HUES6 (cell line): ENCODE results near the gene PNLIPRP2.

Experiments
- H3K27ac ChIP-seq: 2 replicates; pipeline ENCODE4 v1.7.0; 2013; ENCODE audit warnings: low read depth, mild to moderate bottlenecking, low read length, inconsistent platforms
- H3K27me3 ChIP-seq: 2 replicates; pipeline ENCODE4 v1.6.1; 2013; ENCODE audit warnings: low read length; ENCODE audit not compliant: control insufficient read depth, insufficient read depth
- H3K36me3 ChIP-seq: 2 replicates; pipeline ENCODE4 v1.6.1; 2013; ENCODE audit warnings: low read length; ENCODE audit not compliant: control insufficient read depth, insufficient read depth
- H3K4me1 ChIP-seq: 2 replicates; pipeline ENCODE4 v1.6.1; 2013; ENCODE audit warnings: low read length; ENCODE audit not compliant: control insufficient read depth, insufficient read depth
- H3K4me3 ChIP-seq: 2 replicates; pipeline ENCODE4 v1.5.1; 2013; ENCODE audit warnings: low read depth, low read length
- H3K9ac ChIP-seq: one replicate; pipeline ENCODE4 v1.6.1; 2013; ENCODE audit warnings: mild to moderate bottlenecking, low read length
- H3K9me3 ChIP-seq: 2 replicates; pipeline ENCODE4 v1.6.1; 2013; ENCODE audit warnings: low read depth, low read length; ENCODE audit not compliant: control insufficient read depth, insufficient read depth

PNLIPRP2 gene

DNA sequence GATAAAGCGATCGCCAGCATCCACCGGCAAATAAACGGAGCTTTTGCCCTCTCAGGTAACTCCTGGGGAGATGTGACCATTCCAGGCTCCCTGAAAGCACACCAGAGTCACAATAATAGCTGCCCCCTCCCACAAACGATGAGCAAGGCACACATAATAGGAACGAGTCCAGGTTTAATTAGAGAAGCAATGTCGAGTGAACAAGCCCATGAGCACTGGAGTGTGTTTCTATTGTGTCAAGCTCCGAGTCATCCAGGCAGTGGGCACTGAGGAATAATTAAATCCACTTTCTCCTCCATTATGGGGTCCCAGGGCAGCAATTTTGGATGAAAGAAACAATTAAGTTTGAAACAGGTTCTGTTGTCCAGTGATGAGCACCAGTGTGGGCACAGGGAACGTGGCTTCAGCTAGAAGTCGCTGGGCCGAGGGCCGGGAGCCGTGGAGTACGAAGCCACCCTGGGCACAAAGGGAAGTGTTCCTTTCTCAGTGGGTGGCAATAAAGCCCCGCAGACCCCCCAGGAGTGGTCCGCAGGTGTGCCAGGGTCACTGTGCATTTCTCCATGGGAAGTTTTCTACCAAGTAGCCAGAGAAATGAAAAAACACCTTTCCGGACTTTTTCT is 12.0 kb downstream of the PNLIPRP2 start:
- no peak overlapping the region for H3K4me3 ChIP-seq
- no peak overlapping the region for H3K9ac ChIP-seq
- no peaks in the 10 kb centered on the region for H3K36me3 ChIP-seq
- H3K27me3 ChIP-seq, result peaks cover 4% of the 10 kb centered on the region; the same call in 1 of the 2 replicates
- no peaks in the 10 kb centered on the region; the same call in 1 of the 2 replicates for H3K4me1 ChIP-seq
- no peak overlapping the region for H3K27ac ChIP-seq
- H3K9me3 ChIP-seq, result no peaks in the 10 kb centered on the region

DNA sequence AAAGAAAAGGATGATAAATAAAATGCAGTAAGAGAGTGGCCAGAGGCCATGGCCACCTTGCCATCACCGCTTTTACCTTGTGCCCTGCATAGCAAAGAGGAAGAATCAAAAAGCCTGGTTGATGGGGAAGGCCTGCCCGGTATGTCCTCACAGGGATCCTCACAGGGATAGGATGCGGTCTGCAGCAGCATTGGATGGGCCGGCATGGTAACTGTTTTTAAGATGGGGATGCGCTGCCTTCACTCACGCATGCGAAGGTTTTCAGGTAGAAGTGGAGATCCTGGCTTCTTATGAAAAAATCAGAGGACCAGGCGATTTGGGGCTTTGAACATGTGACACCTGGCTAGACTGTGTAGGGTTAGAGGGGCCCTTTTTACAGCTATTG is 12.5 kb downstream of the PNLIPRP2 start:
- Histone ChIP-seq H3K9ac (no peak overlapping the region), H3K4me1 (no peaks in the 10 kb centered on the region; the same call in 1 of the 2 replicates), H3K27me3 (no peaks in the 10 kb centered on the region), H3K9me3 (no peaks in the 10 kb centered on the region), H3K36me3 (no peaks in the 10 kb centered on the region), H3K27ac (no peak overlapping the region), H3K4me3 (no peak overlapping the region)

DNA sequence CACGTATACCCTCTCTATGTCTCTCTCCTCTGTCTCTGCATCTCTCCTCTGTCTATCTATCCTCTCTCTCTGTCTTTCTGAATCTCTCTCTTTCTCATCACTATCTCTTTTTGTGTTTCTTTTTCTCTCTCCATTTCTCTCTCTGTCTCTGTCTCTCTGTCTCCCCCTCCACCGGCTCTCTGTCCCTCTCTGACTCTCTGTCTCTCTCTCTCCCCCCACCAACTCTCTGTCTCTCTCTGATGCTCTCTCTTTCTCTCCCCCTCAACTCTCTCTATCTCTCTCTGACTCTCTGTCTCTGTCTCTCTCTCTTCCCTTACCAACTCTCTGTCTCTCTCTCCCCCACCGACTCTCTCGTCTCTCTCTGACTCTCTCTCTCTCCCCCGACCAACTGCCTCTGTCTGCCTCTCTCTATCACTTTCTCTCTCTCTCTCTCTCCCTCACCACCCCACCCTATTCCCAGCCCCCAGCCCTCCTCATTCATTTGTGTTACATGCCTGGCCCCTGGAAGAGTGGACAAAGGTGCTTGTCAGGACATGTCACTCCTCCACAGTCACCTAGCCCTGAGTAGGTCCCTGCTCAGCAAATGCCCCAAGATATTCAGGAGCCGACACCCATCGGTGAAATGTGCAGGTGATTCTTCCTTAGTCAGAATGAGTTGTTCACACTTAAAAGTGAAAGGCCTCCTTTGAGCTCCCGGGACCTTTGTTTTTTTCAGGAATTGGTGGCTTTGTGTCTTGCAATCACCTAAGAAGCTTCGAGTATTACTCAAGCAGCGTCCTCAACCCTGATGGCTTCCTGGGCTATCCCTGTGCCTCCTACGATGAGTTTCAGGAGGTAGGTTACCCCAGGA is 13.6 kb downstream of the PNLIPRP2 start:
- Histone ChIP-seq H3K36me3 (no peaks in the 10 kb centered on the region), H3K9ac (no peak overlapping the region), H3K9me3 (no peaks in the 10 kb centered on the region), H3K27ac (no peak overlapping the region), H3K27me3 (no peaks in the 10 kb centered on the region), H3K4me1 (no peaks in the 10 kb centered on the region; the same call in 1 of the 2 replicates), H3K4me3 (no peak overlapping the region)

DNA sequence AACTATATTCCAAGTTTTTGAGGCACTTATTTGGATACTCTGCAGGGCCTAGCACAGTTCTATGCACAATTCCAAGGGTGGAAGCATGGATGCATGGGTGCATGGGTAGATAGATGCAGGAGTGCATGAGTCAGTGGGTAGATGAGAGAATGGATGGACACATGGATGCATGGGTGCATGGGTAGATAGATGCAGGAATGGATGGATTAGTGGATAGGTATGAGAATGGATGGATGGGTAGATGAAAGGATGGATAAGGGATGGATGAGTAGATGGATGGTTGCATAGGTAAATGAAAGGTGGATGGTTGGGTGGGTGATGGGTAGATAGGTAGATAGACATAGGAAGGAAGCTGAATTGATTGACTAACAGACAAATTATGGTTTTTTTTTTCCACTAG is 15.6 kb downstream of the PNLIPRP2 start:
- Histone ChIP-seq H3K36me3 (no peaks in the 10 kb centered on the region), H3K9ac (no peak overlapping the region), H3K27me3 (no peaks in the 10 kb centered on the region), H3K9me3 (no peaks in the 10 kb centered on the region), H3K4me1 (no peaks in the 10 kb centered on the region), H3K27ac (no peak overlapping the region), H3K4me3 (no peak overlapping the region)

DNA sequence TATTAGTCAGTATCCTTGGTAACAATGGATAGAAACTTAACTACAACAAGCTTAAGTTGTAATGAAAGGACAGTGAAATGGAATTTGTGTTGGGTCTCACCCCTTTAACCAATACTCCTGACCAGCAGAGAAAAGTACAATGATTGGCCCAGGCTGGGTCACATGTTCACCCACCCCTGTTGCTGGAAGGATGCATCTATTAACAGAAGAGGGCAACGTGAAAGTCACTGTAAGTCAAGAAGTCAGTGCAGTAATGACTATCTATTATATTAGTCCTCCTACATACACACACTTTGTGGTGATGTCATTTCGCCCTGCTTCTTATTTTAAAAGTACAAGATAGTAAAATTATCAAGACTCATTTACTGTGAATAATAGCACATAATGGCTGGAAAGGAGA is 16.2 kb downstream of the PNLIPRP2 start:
- Histone ChIP-seq H3K9me3 (no peaks in the 10 kb centered on the region), H3K4me3 (no peak overlapping the region), H3K27me3 (no peaks in the 10 kb centered on the region), H3K27ac (no peak overlapping the region), H3K4me1 (no peaks in the 10 kb centered on the region), H3K9ac (no peak overlapping the region), H3K36me3 (no peaks in the 10 kb centered on the region)

DNA sequence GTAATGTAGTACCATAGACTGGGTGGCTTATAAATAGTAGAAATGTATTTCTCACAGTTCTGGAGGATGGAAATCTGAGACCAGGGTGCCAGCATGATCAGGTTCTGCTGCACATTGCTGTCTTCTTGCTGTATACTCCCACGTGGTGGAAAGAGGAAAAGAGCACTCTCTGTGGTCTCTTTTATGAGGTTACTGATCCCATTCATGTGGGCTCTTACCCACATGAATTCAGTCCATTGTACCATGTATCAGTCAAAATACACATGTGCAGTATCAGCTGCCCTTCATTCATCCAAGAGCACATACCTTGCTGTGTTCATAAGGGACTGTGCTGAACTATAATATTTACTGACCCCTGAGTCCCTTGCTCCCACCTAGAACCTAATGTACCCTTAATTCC is 17.1 kb downstream of the PNLIPRP2 start:
- no peaks in the 10 kb centered on the region for H3K36me3 ChIP-seq

DNA sequence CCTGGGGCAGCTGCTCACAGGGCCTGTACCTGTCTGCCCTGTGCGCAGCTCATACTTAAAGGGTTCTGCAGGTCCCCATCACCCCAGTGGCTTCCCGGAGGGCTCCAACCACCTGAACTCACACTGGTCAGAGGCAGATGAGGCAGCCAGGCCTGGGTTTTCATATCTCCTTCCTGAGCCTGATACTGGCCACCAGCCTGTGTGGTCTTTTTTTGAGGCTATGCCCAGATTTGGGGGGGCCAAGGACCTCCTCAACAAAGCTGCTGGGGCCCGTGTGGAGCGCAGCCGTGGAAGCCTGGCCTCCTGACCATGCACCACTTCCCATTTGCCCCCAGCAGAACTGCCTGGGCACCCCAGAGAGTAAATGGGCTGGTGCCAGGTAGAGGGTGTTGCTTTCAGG is 25.7 kb downstream of the PNLIPRP2 start:
- Histone ChIP-seq H3K4me3 (no peak overlapping the region), H3K36me3 (no peaks in the 10 kb centered on the region), H3K4me1 (no peaks in the 10 kb centered on the region), H3K27ac (no peak overlapping the region), H3K9ac (no peak overlapping the region), H3K27me3 (no peaks in the 10 kb centered on the region), H3K9me3 (no peaks in the 10 kb centered on the region)

More for the DNA sequence above, 17.1 kb downstream of the PNLIPRP2 start:
- no peak overlapping the region for H3K27ac ChIP-seq
- H3K4me3 ChIP-seq, result no peak overlapping the region
- no peaks in the 10 kb centered on the region for H3K9me3 ChIP-seq
- no peak overlapping the region for H3K9ac ChIP-seq
- no peaks in the 10 kb centered on the region for H3K4me1 ChIP-seq
- no peaks in the 10 kb centered on the region for H3K27me3 ChIP-seq

DNA sequence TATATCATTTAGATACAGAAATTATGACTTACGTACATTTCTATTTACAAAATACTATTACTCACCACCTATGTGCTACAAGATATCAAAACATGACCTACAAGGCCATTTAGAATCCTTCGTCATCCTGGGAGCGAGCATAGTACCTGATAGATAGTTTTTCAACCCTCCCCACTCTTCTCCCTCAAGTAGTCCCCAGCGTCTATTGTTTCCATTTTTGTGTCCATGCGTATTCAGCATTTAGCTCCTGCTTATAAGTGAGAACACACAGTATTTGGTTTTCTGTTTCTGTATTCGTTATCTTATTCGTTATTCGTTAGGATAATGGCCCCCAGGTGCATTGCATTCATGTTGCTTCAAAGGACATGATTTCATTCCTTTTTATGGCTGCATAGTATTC is 28.1 kb downstream of the PNLIPRP2 start:
- no peaks in the 10 kb centered on the region for H3K4me1 ChIP-seq
- no peaks in the 10 kb centered on the region for H3K36me3 ChIP-seq
- H3K9ac ChIP-seq, result no peak overlapping the region
- no peaks in the 10 kb centered on the region for H3K9me3 ChIP-seq
- H3K27ac ChIP-seq, result no peak overlapping the region
- no peak overlapping the region for H3K4me3 ChIP-seq
- no peaks in the 10 kb centered on the region for H3K27me3 ChIP-seq

DNA sequence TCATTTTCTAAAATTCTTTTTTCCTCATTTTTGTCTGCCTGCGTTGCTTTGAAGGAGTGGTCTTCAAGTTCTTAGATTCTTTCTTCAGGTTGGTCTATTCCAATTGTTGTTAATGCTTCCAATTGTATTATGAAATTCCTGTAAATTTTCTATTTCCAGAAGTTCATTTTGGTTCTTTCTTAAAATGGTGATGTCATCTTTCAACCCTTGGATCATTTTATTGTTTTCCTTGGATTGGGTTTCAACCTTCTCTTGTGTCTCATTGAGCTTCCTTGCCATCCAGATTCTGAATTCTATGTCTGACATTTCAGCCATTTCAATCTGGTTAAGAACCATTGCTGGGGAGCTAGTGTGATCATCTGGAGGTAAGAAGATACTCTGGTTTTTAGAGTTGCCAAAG is 33.1 kb downstream of the PNLIPRP2 start:
- Histone ChIP-seq H3K27ac (no peak overlapping the region), H3K4me3 (no peak overlapping the region), H3K9ac (no peak overlapping the region), H3K36me3 (no peaks in the 10 kb centered on the region), H3K9me3 (no peaks in the 10 kb centered on the region), H3K4me1 (no peaks in the 10 kb centered on the region), H3K27me3 (no peaks in the 10 kb centered on the region)

DNA sequence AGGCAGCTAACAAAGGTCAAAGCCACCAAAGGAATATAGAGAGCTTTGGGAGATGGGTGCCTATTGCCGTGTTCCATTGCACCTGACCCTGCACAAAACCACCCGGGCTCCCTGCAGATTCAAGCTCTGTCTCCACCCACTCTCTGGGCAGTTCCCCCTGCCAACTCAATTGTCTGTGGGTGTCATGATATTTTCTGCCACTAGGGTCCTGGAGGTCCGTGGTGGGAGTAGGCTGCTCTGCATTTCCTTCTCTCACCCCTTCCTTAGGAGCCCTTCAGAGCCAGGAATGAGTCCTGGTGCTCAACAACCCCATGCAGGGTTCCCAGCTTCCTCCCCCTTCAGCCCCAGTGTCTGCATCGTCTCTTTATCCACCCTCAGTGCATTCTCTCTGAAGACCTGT is 34.1 kb downstream of the PNLIPRP2 start:
- no peaks in the 10 kb centered on the region for H3K27me3 ChIP-seq

DNA sequence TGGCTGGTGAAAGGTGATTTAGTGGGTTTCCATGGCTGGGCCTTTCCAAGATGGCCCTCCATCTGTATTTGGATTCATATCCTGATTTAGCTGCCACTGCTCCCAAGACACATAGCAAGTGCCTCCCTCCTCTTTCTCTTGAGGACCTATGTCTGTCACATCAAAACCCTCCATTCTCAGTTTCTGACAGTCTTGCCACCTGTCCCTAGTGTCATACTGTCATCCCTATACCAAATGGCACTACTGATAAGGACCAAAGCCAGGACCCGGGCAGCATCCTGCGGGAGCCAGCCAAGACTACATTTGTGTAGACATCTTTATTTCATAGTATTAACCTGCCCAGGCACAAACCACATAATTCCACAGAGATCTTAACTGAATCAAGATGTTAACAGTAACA is 34.8 kb downstream of the PNLIPRP2 start:
- Histone ChIP-seq H3K9me3 (no peaks in the 10 kb centered on the region), H3K27me3 (no peaks in the 10 kb centered on the region), H3K9ac (no peak overlapping the region), H3K4me3 (no peak overlapping the region), H3K4me1 (no peaks in the 10 kb centered on the region), H3K27ac (no peak overlapping the region), H3K36me3 (no peaks in the 10 kb centered on the region)

More for the DNA sequence above, 34.1 kb downstream of the PNLIPRP2 start:
- H3K4me3 ChIP-seq, result no peak overlapping the region
- no peaks in the 10 kb centered on the region for H3K9me3 ChIP-seq
- no peaks in the 10 kb centered on the region for H3K4me1 ChIP-seq
- no peaks in the 10 kb centered on the region for H3K36me3 ChIP-seq
- H3K9ac ChIP-seq, result no peak overlapping the region
- no peak overlapping the region for H3K27ac ChIP-seq
